ENCODE measurements around the gene MAP7D2. TPM values are rescaled to one million over a fixed set of nuclear protein-coding genes. Genes with fewer than 3 reads are reported as not detected.

MAP7D2 gene
- total RNA-seq, 1 experiment from 2014 or later = 0.91 TPM

- no peaks in the 10 kb centered on the region for H3K27me3 ChIP-seq (ENCODE audit: low read length)
- no peaks in the 10 kb centered on the region for H3K36me3 ChIP-seq (ENCODE audit: low read depth, low read length)
- H3K4me2 ChIP-seq (ENCODE audit: low read length) = peak overlapping the region; percentile 73
- no peak for TF ChIP-seq CTCF (conservative IDR thresholded peaks at IDR 0.05; ENCODE audit: low read depth, low read length)
- TF ChIP-seq EZH2phosphoT487 (IDR thresholded peaks at IDR 0.05; ENCODE audit: borderline replicate concordance, low read length) = no peak
- no peak for TF ChIP-seq EZH2 (IDR thresholded peaks at IDR 0.05; ENCODE audit: low read length, unreplicated experiment)
- no peak overlapping the region for H3K9ac ChIP-seq (ENCODE audit: low read length)
- no peaks in the 10 kb centered on the region for H3K79me2 ChIP-seq (ENCODE audit: low read length)
- no peaks in the 10 kb centered on the region for H4K20me1 ChIP-seq (ENCODE audit: low read length)
- H3F3A ChIP-seq (ENCODE audit: low read length, unreplicated experiment) = no peaks in the 10 kb centered on the region
- peak overlapping the region; percentile 65 for H2AFZ ChIP-seq (ENCODE audit: low read length)
- ChIA-PET POLR2A (ENCODE audit: unreplicated experiment) (no interaction called here), CTCF (interaction anchor here (0.6 kb wide), 2 partner anchors 10 to 186 kb away, joined by 3 read pairs; no protein-coding TSS in a partner anchor)
- H3K4me3 ChIP-seq (ENCODE audit: low read length) = peak overlapping the region; percentile 50; the same call in 1 of the 2 replicates
- intact Hi-C loops (cut with micrococcal nuclease) = loop anchor here (2.0 kb wide), 1 partner anchor 66 kb away; the partner anchor contains the start of gene BCLAF3
- peaks cover 32% of the 10 kb centered on the region for H3K4me1 ChIP-seq (ENCODE audit: insufficient read depth, low read length)
- BruUV-seq (replicated peaks) = no TSS peak
- no peaks in the 10 kb centered on the region for H3K9me2 ChIP-seq (replicated peaks; ENCODE audit: low read length)
- no peaks in the 10 kb centered on the region for H3K9me3 ChIP-seq (ENCODE audit: low read length)
- ATAC-seq = peak; percentile 97
- H3K27ac ChIP-seq (ENCODE audit: low read length) = no peak overlapping the region
- peak; percentile 87 for DNase-seq
Measured at GRCh38 chrX:20056704-20057103, 60.0 kb downstream of the MAP7D2 start.

- Histone ChIP-seq H3F3A (ENCODE audit: low read length, unreplicated experiment) (no peaks in the 10 kb centered on the region), H3K4me2 (ENCODE audit: low read length) (no peak overlapping the region), H3K36me3 (ENCODE audit: low read depth, low read length) (no peaks in the 10 kb centered on the region), H3K9ac (ENCODE audit: low read length) (no peak overlapping the region), H4K20me1 (ENCODE audit: low read length) (no peaks in the 10 kb centered on the region), H3K4me1 (ENCODE audit: insufficient read depth, low read length) (peaks cover 18% of the 10 kb centered on the region), H3K79me2 (ENCODE audit: low read length) (no peaks in the 10 kb centered on the region), H3K27ac (ENCODE audit: low read length) (no peak overlapping the region), H3K9me2 (replicated peaks; ENCODE audit: low read length) (no peaks in the 10 kb centered on the region), H3K9me3 (ENCODE audit: low read length) (no peaks in the 10 kb centered on the region), H3K4me3 (ENCODE audit: low read length) (no peak overlapping the region), H2AFZ (ENCODE audit: low read length) (no peak overlapping the region), H3K27me3 (ENCODE audit: low read length) (no peaks in the 10 kb centered on the region)
- BruUV-seq (replicated peaks) = no TSS peak
- no peak for ATAC-seq
- no peak for DNase-seq
- ChIA-PET POLR2A (ENCODE audit: unreplicated experiment) (no interaction called here), CTCF (no interaction called here)
- intact Hi-C loops (cut with micrococcal nuclease) = no loop called here
- TF ChIP-seq CTCF (conservative IDR thresholded peaks at IDR 0.05; ENCODE audit: low read depth, low read length) = no peak
- no peak for TF ChIP-seq EZH2 (IDR thresholded peaks at IDR 0.05; ENCODE audit: low read length, unreplicated experiment)
- TF ChIP-seq EZH2phosphoT487 (IDR thresholded peaks at IDR 0.05; ENCODE audit: borderline replicate concordance, low read length) = no peak
Measured at GRCh38 chrX:20053537-20053936, 63.2 kb downstream of the MAP7D2 start.

- H3K9ac ChIP-seq (ENCODE audit: low read length) = no peak overlapping the region
- DNase-seq (no peak), ATAC-seq (no peak)
- H3K4me2 ChIP-seq (ENCODE audit: low read length) = no peak overlapping the region
- intact Hi-C loops (cut with micrococcal nuclease) = no loop called here
- no peaks in the 10 kb centered on the region for H4K20me1 ChIP-seq (ENCODE audit: low read length)
- no peak overlapping the region for H2AFZ ChIP-seq (ENCODE audit: low read length)
- no peak overlapping the region for H3K27ac ChIP-seq (ENCODE audit: low read length)
- H3K36me3 ChIP-seq (ENCODE audit: low read depth, low read length) = no peaks in the 10 kb centered on the region
- H3K4me3 ChIP-seq (ENCODE audit: low read length) = no peak overlapping the region
- TF ChIP-seq EZH2phosphoT487 (IDR thresholded peaks at IDR 0.05; ENCODE audit: borderline replicate concordance, low read length) (no peak), CTCF (conservative IDR thresholded peaks at IDR 0.05; ENCODE audit: low read depth, low read length) (no peak), EZH2 (IDR thresholded peaks at IDR 0.05; ENCODE audit: low read length, unreplicated experiment) (no peak)
- H3K79me2 ChIP-seq (ENCODE audit: low read length) = no peaks in the 10 kb centered on the region
- CTCF ChIA-PET = no interaction called here
- peaks cover 6% of the 10 kb centered on the region; the same call in 1 of the 2 replicates for H3K4me1 ChIP-seq (ENCODE audit: insufficient read depth, low read length)
- H3K9me3 ChIP-seq (ENCODE audit: low read length) = no peaks in the 10 kb centered on the region
- H3K9me2 ChIP-seq (replicated peaks; ENCODE audit: low read length) = no peaks in the 10 kb centered on the region
- H3K27me3 ChIP-seq (ENCODE audit: low read length) = no peaks in the 10 kb centered on the region
- H3F3A ChIP-seq (ENCODE audit: low read length, unreplicated experiment) = no peaks in the 10 kb centered on the region
- POLR2A ChIA-PET (ENCODE audit: unreplicated experiment) = no interaction called here
- BruUV-seq (replicated peaks) = no TSS peak
Measured at GRCh38 chrX:20046864-20047263, 69.8 kb downstream of the MAP7D2 start.
